ENCODE data around the gene TPP2. TPM values are rescaled to one million over a fixed set of nuclear protein-coding genes. Genes with fewer than 3 reads are reported as not detected.

TPP2 gene
- total RNA-seq, 2 experiments from 2014 or later, result 51.9 to 54.7 TPM

- no peaks in the 10 kb centered on the region for H3K27me3 Mint-ChIP-seq (ENCODE audit: low read depth)
These were observed 71.1 kb downstream of the TPP2 start for GRCh38 chr13:102667911-102668310.

DNA sequence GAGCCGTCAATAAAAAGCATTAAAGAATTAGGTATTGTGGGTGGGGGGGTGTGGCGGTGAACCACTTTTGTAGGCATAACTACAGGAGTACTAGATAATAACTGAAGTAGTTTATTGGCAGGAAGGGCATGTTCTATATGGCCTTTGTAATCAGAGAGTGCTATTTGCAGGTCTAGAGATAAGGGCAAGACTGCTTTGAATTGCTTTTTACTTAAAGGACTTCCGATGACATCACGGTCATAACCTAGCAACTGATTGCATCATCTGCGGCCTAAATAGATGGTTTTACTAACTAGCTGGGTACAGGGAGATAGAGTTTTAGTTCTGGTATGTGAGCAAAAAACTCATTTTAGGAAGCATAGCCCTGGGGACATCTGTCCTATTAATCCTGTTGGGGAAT is 73.3 kb downstream of the TPP2 start:
- CTCF ChIA-PET, result no interaction called here
- no peak for DNase-seq
- Mint-ChIP-seq H3K36me3 (ENCODE audit: low read depth) (peaks cover 48% of the 10 kb centered on the region), H3K4me3 (no peak overlapping the region), H3K27me3 (ENCODE audit: low read depth) (no peaks in the 10 kb centered on the region), H3K9me3 (peaks cover 17% of the 10 kb centered on the region), H3K27ac (no peak overlapping the region), H3K4me1 (ENCODE audit: low read depth) (no peaks in the 10 kb centered on the region)
- intact Hi-C loops (cut with micrococcal nuclease), result no loop called here

More at GRCh38 chr13:102667911-102668310, 71.1 kb downstream of the TPP2 start:
- Mint-ChIP-seq H3K9me3 (peaks cover 17% of the 10 kb centered on the region), H3K36me3 (ENCODE audit: low read depth) (peaks cover 53% of the 10 kb centered on the region), H3K27ac (no peak overlapping the region), H3K4me1 (ENCODE audit: low read depth) (no peaks in the 10 kb centered on the region), H3K4me3 (no peak overlapping the region)
- intact Hi-C loops (cut with micrococcal nuclease), result no loop called here
- CTCF ChIA-PET, result no interaction called here
- DNase-seq, result no peak

DNA sequence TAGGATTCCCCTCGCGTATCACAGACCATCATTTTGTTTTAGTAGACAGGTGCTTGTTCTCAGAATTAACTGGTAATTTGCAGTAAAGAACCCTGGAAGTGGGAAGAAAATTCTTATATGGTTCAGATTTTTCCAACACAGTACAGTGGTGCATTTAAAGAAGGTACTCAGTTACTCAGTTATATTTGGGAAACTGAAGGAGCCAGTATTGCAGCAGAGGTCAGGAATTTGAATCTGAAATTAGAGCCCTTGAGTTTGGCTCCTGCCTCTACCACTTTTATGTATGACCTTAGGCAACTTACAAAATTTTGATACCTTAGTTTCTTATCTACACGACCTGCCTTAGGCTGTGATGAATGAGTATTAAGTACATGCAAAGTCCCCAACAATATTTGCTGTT is 78.3 kb downstream of the TPP2 start:
- Mint-ChIP-seq H3K36me3 (ENCODE audit: low read depth) (peaks cover 29% of the 10 kb centered on the region), H3K27ac (no peak overlapping the region), H3K27me3 (ENCODE audit: low read depth) (no peaks in the 10 kb centered on the region), H3K4me3 (no peak overlapping the region), H3K4me1 (ENCODE audit: low read depth) (peaks cover 3% of the 10 kb centered on the region), H3K9me3 (no peaks in the 10 kb centered on the region)
- intact Hi-C loops (cut with micrococcal nuclease), result no loop called here
- DNase-seq, result no peak
- CTCF ChIA-PET, result no interaction called here

DNA sequence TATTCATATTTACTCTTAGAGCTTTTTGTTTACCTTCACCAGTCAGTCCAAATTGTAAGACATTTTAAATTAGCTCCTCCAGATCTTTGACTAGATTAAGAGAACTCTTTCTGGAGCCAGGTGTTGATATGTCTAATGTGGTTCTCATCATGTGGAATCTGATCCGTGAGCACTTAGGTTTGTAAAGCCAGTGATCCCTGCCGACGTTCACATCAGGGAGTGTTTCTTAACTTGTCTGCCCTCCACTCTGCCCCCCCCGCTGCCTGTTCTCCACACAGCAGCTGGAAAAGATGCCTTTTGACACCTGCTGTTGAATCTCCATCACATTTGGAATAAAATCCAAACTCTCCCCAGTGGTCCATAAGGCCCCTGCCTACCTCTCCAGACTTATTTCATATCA is 80.3 kb downstream of the TPP2 start:
- intact Hi-C loops (cut with micrococcal nuclease), result no loop called here
- Mint-ChIP-seq H3K9me3 (peaks cover 2% of the 10 kb centered on the region), H3K27ac (peak overlapping the region; percentile 70), H3K4me3 (no peak overlapping the region), H3K27me3 (ENCODE audit: low read depth) (no peaks in the 10 kb centered on the region), H3K36me3 (ENCODE audit: low read depth) (peaks cover 24% of the 10 kb centered on the region), H3K4me1 (ENCODE audit: low read depth) (peaks cover 17% of the 10 kb centered on the region)
- DNase-seq, result no peak
- CTCF ChIA-PET, result no interaction called here

- no peak for DNase-seq
- Mint-ChIP-seq H3K27me3 (ENCODE audit: low read depth) (no peaks in the 10 kb centered on the region), H3K4me3 (no peak overlapping the region), H3K36me3 (ENCODE audit: low read depth) (peaks cover 23% of the 10 kb centered on the region), H3K27ac (no peak overlapping the region), H3K4me1 (ENCODE audit: low read depth) (peaks cover 23% of the 10 kb centered on the region), H3K9me3 (peaks cover 2% of the 10 kb centered on the region)
- CTCF ChIA-PET, result interaction anchor here (1.0 kb wide), 1 partner anchor 97 kb away, joined by 3 read pairs; no protein-coding TSS in a partner anchor
- intact Hi-C loops (cut with micrococcal nuclease), result no loop called here
These were observed 81.7 kb downstream of the TPP2 start for GRCh38 chr13:102678339-102679107.

GRCh38 chr13:102679449-102680132 is 82.8 kb downstream of the TPP2 start:
- Mint-ChIP-seq H3K36me3 (ENCODE audit: low read depth) (peaks cover 23% of the 10 kb centered on the region), H3K4me1 (ENCODE audit: low read depth) (peaks cover 23% of the 10 kb centered on the region), H3K9me3 (peaks cover 2% of the 10 kb centered on the region), H3K27me3 (ENCODE audit: low read depth) (no peaks in the 10 kb centered on the region), H3K4me3 (no peak overlapping the region), H3K27ac (no peak overlapping the region)
- CTCF ChIA-PET, result interaction anchor here (0.7 kb wide), 1 partner anchor 98 kb away, joined by 3 read pairs; no protein-coding TSS in a partner anchor
- intact Hi-C loops (cut with micrococcal nuclease), result loop anchor here (2.0 to 5.0 kb wide), 3 partner anchors 83 to 168 kb away; partner anchors contain the start of genes BIVM, ERCC5, POGLUT2 and TPP2
- DNase-seq, result no peak

- H3K27me3 Mint-ChIP-seq (ENCODE audit: low read depth), result no peaks in the 10 kb centered on the region
- intact Hi-C loops (cut with micrococcal nuclease), result loop anchor here (2.0 to 5.0 kb wide), 3 partner anchors 83 to 167 kb away; partner anchors contain the start of genes BIVM, ERCC5, POGLUT2 and TPP2
- CTCF ChIA-PET, result interaction anchor here (0.7 kb wide), 1 partner anchor 99 kb away, joined by 3 read pairs; no protein-coding TSS in a partner anchor
- H3K4me3 Mint-ChIP-seq, result no peak overlapping the region
- peaks cover 23% of the 10 kb centered on the region for H3K36me3 Mint-ChIP-seq (ENCODE audit: low read depth)
- peak overlapping the region; percentile 31 for H3K27ac Mint-ChIP-seq
- H3K9me3 Mint-ChIP-seq, result peaks cover 2% of the 10 kb centered on the region
- H3K4me1 Mint-ChIP-seq (ENCODE audit: low read depth), result peaks cover 23% of the 10 kb centered on the region
- DNase-seq, result no peak
These were observed 83.4 kb downstream of the TPP2 start for GRCh38 chr13:102680133-102680717.

DNA sequence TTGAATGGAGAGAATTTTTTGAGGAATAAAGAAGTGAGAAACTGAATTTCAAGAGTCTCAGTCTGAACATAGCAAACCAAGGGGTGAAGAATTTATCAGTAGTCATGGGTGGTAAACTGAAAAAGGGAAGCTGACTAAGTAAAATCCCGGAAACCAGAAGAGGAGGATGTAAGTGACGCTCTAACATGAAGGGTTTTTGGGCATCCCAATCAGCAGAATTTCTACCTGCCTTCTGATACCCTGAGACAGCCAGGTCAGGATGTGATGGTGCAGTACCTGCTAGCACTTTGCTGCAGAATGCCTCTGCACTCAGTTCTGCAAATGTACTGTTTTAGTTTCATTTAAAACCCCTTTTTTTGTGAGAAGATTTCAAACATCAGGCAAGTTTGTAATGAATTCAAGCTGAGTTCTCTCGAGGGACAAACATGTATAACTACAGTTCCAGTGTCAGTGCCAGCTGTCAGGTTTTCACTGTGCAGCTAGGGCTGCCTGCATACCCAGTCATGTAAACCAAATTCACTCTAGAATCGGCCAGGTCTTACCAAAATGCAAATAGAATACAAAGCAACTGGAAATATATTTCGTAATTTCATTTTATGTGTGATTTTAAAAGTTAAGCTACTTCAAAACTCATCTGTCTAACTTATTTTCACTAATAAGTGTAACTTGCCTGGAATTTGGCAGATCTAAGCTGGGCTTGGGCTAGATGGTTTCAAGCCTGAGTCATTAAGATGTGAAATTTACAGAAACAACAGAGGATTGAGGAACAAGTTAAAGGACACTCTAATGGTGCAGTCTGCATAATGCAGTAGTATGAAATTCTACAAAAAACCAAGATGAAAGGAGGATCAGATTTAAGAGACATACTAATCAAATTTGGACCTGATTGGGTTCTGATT is 84.3 kb downstream of the TPP2 start:
- no peaks in the 10 kb centered on the region for H3K27me3 Mint-ChIP-seq (ENCODE audit: low read depth)
- peak overlapping the region; percentile 47 for H3K27ac Mint-ChIP-seq
- peaks cover 25% of the 10 kb centered on the region for H3K4me1 Mint-ChIP-seq (ENCODE audit: low read depth)
- CTCF ChIA-PET, result interaction anchor here (0.6 kb wide), 1 partner anchor 165 kb away, joined by 3 read pairs; no protein-coding TSS in a partner anchor
- intact Hi-C loops (cut with micrococcal nuclease), result loop anchor here (2.0 to 5.0 kb wide), 3 partner anchors 84 to 166 kb away; partner anchors contain the start of genes BIVM, ERCC5, POGLUT2 and TPP2
- DNase-seq, result peak; percentile 12
- peaks cover 2% of the 10 kb centered on the region for H3K9me3 Mint-ChIP-seq
- peaks cover 23% of the 10 kb centered on the region for H3K36me3 Mint-ChIP-seq (ENCODE audit: low read depth)
- no peak overlapping the region for H3K4me3 Mint-ChIP-seq

DNA sequence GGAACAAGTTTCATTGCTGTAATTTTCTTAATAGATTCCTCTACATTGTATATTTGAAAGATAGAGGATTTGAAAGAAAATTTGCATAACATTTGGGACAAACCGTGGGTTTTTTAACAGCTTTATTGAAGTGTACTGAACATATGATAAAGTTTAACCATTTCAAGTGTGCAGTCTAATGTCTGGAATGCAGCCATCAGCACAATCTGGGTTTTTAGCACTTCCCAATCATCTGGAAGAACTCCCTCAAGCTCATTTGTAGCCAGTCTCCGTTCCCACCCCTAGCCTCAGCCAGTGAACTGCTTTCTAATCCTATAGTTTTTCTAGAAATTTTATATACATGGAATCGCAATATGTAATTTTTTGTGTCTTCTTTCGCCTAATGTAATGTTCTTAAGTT is 85.4 kb downstream of the TPP2 start:
- H3K36me3 Mint-ChIP-seq (ENCODE audit: low read depth), result peaks cover 18% of the 10 kb centered on the region
- peaks cover 2% of the 10 kb centered on the region for H3K9me3 Mint-ChIP-seq
- intact Hi-C loops (cut with micrococcal nuclease), result loop anchor here (5.0 kb wide), 1 partner anchor 165 kb away; the partner anchor contains the start of gene ERCC5
- no peak overlapping the region for H3K27ac Mint-ChIP-seq
- no peak for DNase-seq
- CTCF ChIA-PET, result no interaction called here
- H3K27me3 Mint-ChIP-seq (ENCODE audit: low read depth), result no peaks in the 10 kb centered on the region
- no peak overlapping the region for H3K4me3 Mint-ChIP-seq
- peaks cover 31% of the 10 kb centered on the region for H3K4me1 Mint-ChIP-seq (ENCODE audit: low read depth)

- H3K9me3 Mint-ChIP-seq, result peaks cover 2% of the 10 kb centered on the region
- no peak for DNase-seq
- H3K4me3 Mint-ChIP-seq, result no peak overlapping the region
- H3K27ac Mint-ChIP-seq, result no peak overlapping the region
- intact Hi-C loops (cut with micrococcal nuclease), result loop anchor here (5.0 kb wide), 1 partner anchor 165 kb away; the partner anchor contains the start of gene ERCC5
- no peaks in the 10 kb centered on the region for H3K27me3 Mint-ChIP-seq (ENCODE audit: low read depth)
- H3K36me3 Mint-ChIP-seq (ENCODE audit: low read depth), result peaks cover 13% of the 10 kb centered on the region
- CTCF ChIA-PET, result interaction anchor here (0.9 kb wide), 1 partner anchor 126 kb away, joined by 4 read pairs; no protein-coding TSS in a partner anchor
- peaks cover 33% of the 10 kb centered on the region for H3K4me1 Mint-ChIP-seq (ENCODE audit: low read depth)
These were observed 85.9 kb downstream of the TPP2 start for GRCh38 chr13:102682727-102683126.

- H3K27ac Mint-ChIP-seq, result no peak overlapping the region
These were observed 86.9 kb downstream of the TPP2 start for GRCh38 chr13:102683637-102684036.

More at GRCh38 chr13:102683637-102684036, 86.9 kb downstream of the TPP2 start:
- DNase-seq, result no peak
- Mint-ChIP-seq H3K36me3 (ENCODE audit: low read depth) (peaks cover 11% of the 10 kb centered on the region), H3K4me1 (ENCODE audit: low read depth) (peaks cover 33% of the 10 kb centered on the region), H3K27me3 (ENCODE audit: low read depth) (no peaks in the 10 kb centered on the region), H3K9me3 (peaks cover 2% of the 10 kb centered on the region), H3K4me3 (no peak overlapping the region)
- intact Hi-C loops (cut with micrococcal nuclease), result loop anchor here (5.0 kb wide), 1 partner anchor 164 kb away; the partner anchor contains the start of gene ERCC5
- CTCF ChIA-PET, result interaction anchor here (0.9 kb wide), 2 partner anchors 15 to 127 kb away, joined by 3 to 4 read pairs; no protein-coding TSS in a partner anchor
